Stromal cell of bone marrow (primary cell): Measurements from ENCODE around the gene SLC6A19.
"Not testable (repeated sequence)": the region's sequence is repeated elsewhere in the genome, so short reads cannot be mapped to it uniquely, and the experiment has no call there.

Source experiments
- DNase-seq: peaks from one replicate; pipeline ENCODE4 v3.0.0-alpha.2; 2012; ENCODE audit warnings: low read depth

The SLC6A19 gene

DNA sequence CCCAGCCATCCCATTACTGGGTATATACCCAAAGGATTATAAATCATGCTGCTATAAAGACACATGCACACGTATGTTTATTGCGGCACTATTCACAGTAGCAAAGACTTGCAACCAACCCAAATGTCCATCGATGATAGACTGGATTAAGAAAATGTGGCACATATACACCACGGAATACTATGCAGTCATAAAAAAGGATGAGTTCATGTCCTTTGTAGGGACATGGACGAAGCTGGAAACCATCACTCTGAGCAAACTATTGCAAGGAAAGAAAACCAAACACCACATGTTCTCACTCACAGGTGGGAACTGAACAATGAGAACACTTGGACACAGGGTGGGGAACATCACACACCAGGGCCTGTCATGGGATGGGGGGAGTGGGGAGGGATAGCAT, 66.1 kb downstream of the SLC6A19 start:
- not testable (repeated sequence) for DNase-seq

DNA sequence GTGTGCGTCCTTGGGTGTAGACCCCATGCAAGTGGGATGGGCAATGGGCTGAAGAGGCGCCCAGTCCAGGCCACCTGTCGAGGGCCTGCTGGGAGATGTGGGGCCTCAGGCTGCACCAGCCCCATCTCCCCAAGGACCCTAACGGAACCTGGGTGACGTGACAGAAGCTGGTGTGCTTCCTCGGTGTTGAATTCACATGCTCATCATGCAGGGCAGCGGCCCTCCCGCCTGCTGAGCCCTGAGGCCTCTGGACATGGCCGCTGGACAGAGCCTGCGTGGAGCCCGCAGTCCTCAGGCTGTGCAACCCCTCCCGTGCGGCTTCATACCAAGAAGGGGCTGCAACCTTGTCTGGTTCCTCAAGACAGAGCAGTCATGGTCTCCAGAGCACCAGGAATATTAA, 66.7 kb downstream of the SLC6A19 start:
- no peak for DNase-seq

DNA sequence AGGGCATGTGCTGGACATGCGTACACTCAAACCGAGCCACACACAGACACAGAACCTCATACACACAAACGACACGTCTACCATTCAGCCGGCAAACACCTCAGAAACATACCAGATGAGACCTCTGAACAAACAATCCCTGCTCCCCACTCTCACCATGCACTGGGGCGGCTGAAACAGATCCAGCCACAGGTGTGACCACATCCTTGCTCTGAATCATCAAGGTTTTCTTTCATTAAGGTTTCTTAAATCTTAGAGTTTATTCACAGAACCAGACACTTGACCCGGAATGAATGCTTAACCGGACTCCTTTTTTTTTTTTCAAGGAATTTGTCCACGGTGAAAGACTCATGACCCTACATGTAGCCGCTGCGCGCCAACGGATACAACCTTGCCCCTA, 67.3 kb downstream of the SLC6A19 start:
- DNase-seq: no peak

DNA sequence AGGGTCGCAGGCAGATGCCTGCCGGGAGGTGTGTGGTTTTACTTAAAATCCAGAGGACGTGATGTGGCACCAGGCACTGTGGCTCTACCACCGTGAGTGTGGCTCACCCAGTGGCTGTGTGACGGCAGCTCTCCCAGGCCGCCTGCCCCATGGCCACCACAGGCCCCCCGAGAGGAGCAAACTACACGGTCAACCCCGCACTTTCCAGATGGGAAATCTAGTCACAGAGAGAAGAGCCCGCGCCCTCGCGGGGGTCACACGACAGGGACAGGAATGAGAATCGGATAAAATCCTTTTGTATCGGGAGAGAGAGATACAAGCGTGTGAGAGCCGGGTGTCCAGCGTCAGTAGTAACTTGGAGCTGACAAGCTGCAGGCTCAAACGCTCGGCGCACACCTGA, 69.0 kb downstream of the SLC6A19 start:
- no peak for DNase-seq

DNA sequence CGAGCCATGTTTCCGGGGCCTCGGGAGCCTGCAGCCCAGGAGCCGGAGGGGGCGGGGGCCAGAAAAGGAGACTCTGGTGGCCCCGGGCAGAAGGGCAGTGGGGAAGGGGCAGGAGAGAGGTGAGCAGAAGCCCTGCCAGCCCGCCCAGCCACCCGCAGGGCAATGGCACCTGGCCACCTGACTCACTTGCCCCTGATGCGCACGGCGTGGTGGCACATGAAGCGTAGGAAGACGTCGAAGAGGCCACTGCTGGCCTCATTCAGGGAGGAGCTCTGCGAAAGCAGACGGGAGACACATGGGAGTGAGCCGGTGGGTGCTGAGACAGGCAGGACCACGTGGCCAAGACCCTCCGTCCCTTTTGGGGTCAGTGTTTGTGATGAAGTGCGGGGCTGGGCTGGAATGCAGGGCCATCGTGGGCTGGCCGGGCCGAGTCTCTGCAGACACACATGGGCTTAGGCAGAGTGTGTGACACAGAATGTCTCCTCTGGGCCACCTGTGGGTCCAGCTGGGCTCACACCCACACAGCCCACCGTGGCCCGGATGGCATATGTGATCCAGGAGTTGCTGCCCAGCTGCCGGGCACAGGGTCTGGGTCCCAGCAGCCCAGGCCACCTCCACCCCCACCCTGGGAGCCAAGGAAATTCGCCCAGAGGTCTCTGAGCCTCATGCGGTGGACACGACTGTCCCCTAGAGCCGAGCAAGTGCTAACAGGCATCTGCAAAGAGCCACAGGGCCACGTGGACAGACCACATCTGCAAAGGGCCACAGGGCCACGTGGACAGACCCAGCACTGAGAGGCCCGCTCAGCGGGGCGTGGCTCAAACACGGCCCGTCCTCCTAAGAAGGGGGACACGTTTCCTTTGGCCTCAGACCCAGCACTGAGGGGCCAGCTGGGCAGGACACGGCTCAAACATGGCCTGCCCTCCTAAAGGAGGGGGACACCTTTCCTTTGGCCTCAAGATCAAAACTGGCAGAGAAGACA, 69.8 kb downstream of the SLC6A19 start:
- no peak for DNase-seq

DNA sequence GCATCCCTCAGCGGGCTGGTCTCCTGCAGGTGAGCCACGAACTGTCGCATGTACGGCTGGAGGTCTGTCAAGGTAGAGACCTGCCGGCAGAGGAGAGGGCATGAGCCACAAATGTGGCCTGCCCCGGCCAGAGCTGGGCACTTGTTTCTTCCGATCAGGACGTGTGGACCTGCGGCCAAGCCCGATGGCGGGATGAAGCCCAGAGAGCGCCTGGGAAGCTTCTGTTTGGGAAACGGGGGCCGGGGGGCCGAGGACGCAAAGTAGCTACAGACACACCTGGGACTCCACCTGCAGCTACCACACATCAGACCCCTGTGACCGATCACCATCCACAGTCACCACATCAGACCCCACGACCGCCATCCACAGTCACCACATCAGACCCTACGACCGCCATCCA, 70.8 kb downstream of the SLC6A19 start:
- no peak for DNase-seq

DNA sequence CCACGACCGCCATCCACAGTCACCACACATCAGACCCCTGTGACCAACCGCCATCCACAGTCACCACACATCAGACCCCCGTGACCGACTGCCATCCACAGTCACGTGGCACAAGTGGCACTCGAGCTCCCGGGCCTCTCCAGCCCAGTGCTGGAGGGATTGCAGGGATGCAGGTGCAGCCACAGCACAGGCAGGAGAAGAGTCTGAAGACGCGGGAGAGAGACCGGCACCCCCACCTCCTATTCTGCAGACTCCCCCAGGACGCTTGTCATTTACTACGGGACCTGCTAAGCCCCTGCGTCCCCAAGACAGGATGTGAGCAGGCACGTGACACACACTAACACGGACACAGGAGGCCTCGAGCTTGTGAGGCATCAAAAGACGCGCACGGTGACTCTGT, 72.3 kb downstream of the SLC6A19 start:
- DNase-seq: no peak

DNA sequence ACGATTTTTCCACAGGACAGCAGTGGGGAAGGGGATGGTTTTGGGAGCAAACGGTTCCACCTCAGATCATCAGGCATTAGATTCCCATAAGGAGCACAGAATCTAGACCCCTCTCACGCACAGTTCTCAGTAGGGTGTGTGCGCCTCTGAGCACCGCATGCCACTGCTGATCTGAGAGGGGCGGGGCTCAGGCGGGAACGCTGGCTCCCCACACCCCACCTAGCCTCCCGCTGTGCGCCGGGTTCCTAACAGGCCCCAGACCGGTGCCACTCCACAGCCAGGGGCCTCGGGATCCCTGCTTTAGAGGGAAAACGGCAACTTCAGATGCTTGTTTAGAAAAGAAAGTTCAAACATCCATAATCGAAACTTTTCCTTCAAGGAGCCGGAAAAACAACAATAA, 73.1 kb downstream of the SLC6A19 start:
- no peak for DNase-seq
